H1 (cell line): ENCODE measurements around the gene LAMB3. TPM values are rescaled to one million over a fixed set of nuclear protein-coding genes. Genes with fewer than 3 reads are reported as not detected.

ENCODE experiments used
- ASH2L ChIP-seq: fragments of 200-600, 300-600 bp; sonication (generic); IDR thresholded peaks from one replicate; pipeline ENCODE4 v1.7.1; 2017; ENCODE audit warnings: low read length
- BACH1 ChIP-seq: IDR thresholded peaks from 2 replicates; pipeline ENCODE4 v1.6.1; 2012; ENCODE audit warnings: low read length, improper control_type of control experiment
- CREB1 ChIP-seq: IDR thresholded peaks from 2 replicates; pipeline ENCODE4 v1.6.1; 2012; ENCODE audit warnings: inconsistent platforms
- HDAC6 ChIP-seq: IDR thresholded peaks from one replicate; pipeline ENCODE4 v1.7.1; 2012; ENCODE audit warnings: low read depth, mild to moderate bottlenecking, inconsistent platforms, low read length, moderate library complexity
- YY1 ChIP-seq: IDR thresholded peaks from 2 replicates; pipeline ENCODE4 v1.6.1; 2011; ENCODE audit warnings: low read depth, mild to moderate bottlenecking, low read length
- polyA plus RNA-seq, 7 experiments: library from polyadenylated mRNA; depleted of rRNA in 3 of 7; stranded (reverse) in 5 of 7; unstranded in 2 of 7; fragments of >200 nt in 5 of 7; fragments of 200-250 nt in 2 of 7; gene quantifications; 1 replicate in 5 of 7; 2 replicates in 1 of 7; 4 replicates in 1 of 7; pipeline versions ENCODE4 v1.2.1 to v1.2.3, GENCODE V29; 2011 to 2013; ENCODE audit warnings: missing spikeins in 2 of 7, mixed read lengths in 2 of 7
- total RNA-seq: library from RNA; stranded (reverse); fragmentation: NEBNext Ultra II Directional; extraction: Animal tissue kit (Norgen Biotek cat#: 25700); gene quantifications from 2 replicates; pipeline ENCODE4 v1.2.1, GENCODE V29; 2021
- TF ChIP-seq, protein P1 (sequence below), 3 experiments: IDR thresholded peaks; 1 replicate in 2 of 3; 2 replicates in 1 of 3; pipeline versions ENCODE4 v1.5.1 to v1.6.1; 2011; ENCODE audit warnings: low read length in 3 of 3, mild to moderate bottlenecking in 3 of 3, inconsistent platforms in 2 of 3, low read depth in 1 of 3, moderate library complexity in 1 of 3; ENCODE audit not compliant: insufficient read depth in 1 of 3; ENCODE audit errors: control extremely low read depth in 1 of 3

The LAMB3 gene
- total and polyA plus RNA-seq, 2 of the 8 experiments (the other 6 are each of a cell fraction or from before 2014, with no cell fraction given) = 0.45 to 0.50 TPM

DNA sequence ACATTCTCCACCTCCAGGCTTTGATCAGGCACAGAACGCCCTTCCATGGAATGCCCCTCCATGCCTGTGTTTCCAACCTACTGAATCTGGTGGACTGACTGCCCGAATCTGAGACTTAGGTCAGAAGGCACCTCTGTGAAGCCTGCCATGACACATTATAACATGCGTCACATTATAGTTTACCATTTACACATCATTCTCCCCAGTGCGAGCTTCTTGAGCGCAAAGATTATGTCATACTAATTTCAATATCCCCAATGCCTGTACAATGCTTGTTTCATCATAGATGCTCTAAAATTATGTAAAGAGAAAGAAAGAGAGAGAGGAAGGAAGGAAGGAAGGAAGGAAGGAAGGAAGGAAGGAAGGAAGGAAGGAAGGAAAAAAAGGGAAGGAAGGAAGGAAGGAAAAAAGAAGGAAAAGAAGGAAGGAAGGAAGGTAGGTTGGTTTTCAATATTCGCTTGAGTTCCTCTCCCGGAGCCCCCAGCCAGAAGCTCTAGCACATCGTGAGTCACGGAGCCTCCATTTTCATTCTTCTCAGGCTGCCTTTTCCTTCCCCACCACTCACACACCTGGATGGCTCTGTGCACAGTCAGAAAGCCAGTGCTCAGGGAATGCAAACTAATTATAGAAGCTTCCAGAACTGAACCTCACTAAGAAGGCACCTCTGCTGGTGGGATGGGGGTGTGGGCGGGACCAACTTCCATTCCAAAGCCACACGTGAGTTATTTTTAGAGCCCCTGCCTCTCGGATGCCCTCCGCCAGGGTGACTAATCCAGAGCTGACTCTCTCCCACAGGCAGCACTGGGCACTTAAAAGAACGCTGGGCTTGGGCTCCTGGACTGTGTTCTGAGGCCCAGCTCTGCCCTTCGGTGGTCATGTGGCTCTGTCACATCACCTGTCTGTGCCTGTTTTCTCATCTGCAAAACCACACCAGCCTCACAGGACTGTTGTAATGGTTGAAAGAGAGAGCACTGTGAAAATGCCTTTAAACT is 27.4 kb downstream of the LAMB3 start (continued):
- TF ChIP-seq, protein P1, sequence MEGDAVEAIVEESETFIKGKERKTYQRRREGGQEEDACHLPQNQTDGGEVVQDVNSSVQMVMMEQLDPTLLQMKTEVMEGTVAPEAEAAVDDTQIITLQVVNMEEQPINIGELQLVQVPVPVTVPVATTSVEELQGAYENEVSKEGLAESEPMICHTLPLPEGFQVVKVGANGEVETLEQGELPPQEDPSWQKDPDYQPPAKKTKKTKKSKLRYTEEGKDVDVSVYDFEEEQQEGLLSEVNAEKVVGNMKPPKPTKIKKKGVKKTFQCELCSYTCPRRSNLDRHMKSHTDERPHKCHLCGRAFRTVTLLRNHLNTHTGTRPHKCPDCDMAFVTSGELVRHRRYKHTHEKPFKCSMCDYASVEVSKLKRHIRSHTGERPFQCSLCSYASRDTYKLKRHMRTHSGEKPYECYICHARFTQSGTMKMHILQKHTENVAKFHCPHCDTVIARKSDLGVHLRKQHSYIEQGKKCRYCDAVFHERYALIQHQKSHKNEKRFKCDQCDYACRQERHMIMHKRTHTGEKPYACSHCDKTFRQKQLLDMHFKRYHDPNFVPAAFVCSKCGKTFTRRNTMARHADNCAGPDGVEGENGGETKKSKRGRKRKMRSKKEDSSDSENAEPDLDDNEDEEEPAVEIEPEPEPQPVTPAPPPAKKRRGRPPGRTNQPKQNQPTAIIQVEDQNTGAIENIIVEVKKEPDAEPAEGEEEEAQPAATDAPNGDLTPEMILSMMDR (IDR thresholded peaks at IDR 0.05; ENCODE audit: control extremely low read depth in 1 of 3, insufficient read depth in 1 of 3, low read depth in 1 of 3, low read length in 3 of 3) = no peak
- no peak for TF ChIP-seq CREB1
- no peak for TF ChIP-seq BACH1
- TF ChIP-seq HDAC6 = no peak
- no peak for TF ChIP-seq YY1
- no peak for TF ChIP-seq ASH2L
